ENCODE data around the gene NAXD. TPM values are rescaled to one million over a fixed set of nuclear protein-coding genes. Genes with fewer than 3 reads are reported as not detected.
"Not testable (repeated sequence)": the region's sequence is repeated elsewhere in the genome, so short reads cannot be mapped to it uniquely, and the experiment has no call there.

Gene NAXD
- polyA plus RNA-seq, 1 donor from 2014 or later: 58.1 TPM

GRCh38 chr13:110632255-110632654 is 16.9 kb downstream of the NAXD start:
- H3K9me3 ChIP-seq (ENCODE audit: low read length); H3K9me2 ChIP-seq (ENCODE audit: insufficient read depth, low read length); H3K79me2 ChIP-seq (replicated peaks; ENCODE audit: insufficient read depth, low read length): not testable (repeated sequence)

GRCh38 chr13:110633776-110634175 is 18.4 kb downstream of the NAXD start:
- H3K27me3 ChIP-seq (ENCODE audit: insufficient read depth, low read depth, low read length): no peaks in the 10 kb centered on the region
- no peaks in the 10 kb centered on the region for H3K36me3 ChIP-seq (ENCODE audit: insufficient read depth, low read length)
- no peaks in the 10 kb centered on the region for H4K20me1 ChIP-seq (ENCODE audit: insufficient read depth)

More at GRCh38 chr13:110632255-110632654, 16.9 kb downstream of the NAXD start:
- H3F3A ChIP-seq (ENCODE audit: insufficient read depth, low read length, poor library complexity, severe bottlenecking); H2AFZ ChIP-seq (ENCODE audit: low read depth, low read length); H3K4me2 ChIP-seq (ENCODE audit: low read length); H3K36me3 ChIP-seq (ENCODE audit: insufficient read depth, low read length); H3K27me3 ChIP-seq (ENCODE audit: insufficient read depth, low read depth, low read length); H3K27ac ChIP-seq (ENCODE audit: low read length); H3K4me3 ChIP-seq (ENCODE audit: low read length); H4K20me1 ChIP-seq (ENCODE audit: insufficient read depth); H3K9ac ChIP-seq (ENCODE audit: low read length): not testable (repeated sequence)

DNA sequence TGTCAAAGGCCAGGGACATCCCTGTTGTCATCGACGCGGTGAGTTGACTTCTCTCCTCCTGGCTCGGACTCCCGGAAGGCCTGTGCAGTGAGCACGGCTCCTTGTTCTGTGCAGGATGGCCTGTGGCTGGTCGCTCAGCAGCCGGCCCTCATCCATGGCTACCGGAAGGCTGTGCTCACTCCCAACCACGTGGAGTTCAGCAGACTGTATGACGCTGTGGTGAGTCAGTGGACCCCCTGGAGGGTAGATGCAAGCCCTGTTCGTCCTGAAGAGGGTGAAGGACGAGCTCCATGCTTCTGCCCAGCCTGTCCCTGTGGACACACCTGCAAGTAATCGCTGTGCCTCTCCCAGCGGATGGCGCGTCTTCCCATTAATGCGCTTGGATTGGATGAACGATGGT is 19.2 kb downstream of the NAXD start:
- no peak overlapping the region for H3K4me3 ChIP-seq (ENCODE audit: low read length)
- no peaks in the 10 kb centered on the region for H3K9me3 ChIP-seq (ENCODE audit: low read length)
- H3K36me3 ChIP-seq (ENCODE audit: insufficient read depth, low read length): no peaks in the 10 kb centered on the region
- H3K9ac ChIP-seq (ENCODE audit: low read length): no peak overlapping the region
- H3K4me2 ChIP-seq (ENCODE audit: low read length): no peak overlapping the region
- no peaks in the 10 kb centered on the region for H3K9me2 ChIP-seq (ENCODE audit: insufficient read depth, low read length)
- H3F3A ChIP-seq (ENCODE audit: insufficient read depth, low read length, poor library complexity, severe bottlenecking): no peaks in the 10 kb centered on the region
- no peak overlapping the region for H2AFZ ChIP-seq (ENCODE audit: low read depth, low read length)
- no peaks in the 10 kb centered on the region for H4K20me1 ChIP-seq (ENCODE audit: insufficient read depth)
- TF ChIP-seq, protein P1, sequence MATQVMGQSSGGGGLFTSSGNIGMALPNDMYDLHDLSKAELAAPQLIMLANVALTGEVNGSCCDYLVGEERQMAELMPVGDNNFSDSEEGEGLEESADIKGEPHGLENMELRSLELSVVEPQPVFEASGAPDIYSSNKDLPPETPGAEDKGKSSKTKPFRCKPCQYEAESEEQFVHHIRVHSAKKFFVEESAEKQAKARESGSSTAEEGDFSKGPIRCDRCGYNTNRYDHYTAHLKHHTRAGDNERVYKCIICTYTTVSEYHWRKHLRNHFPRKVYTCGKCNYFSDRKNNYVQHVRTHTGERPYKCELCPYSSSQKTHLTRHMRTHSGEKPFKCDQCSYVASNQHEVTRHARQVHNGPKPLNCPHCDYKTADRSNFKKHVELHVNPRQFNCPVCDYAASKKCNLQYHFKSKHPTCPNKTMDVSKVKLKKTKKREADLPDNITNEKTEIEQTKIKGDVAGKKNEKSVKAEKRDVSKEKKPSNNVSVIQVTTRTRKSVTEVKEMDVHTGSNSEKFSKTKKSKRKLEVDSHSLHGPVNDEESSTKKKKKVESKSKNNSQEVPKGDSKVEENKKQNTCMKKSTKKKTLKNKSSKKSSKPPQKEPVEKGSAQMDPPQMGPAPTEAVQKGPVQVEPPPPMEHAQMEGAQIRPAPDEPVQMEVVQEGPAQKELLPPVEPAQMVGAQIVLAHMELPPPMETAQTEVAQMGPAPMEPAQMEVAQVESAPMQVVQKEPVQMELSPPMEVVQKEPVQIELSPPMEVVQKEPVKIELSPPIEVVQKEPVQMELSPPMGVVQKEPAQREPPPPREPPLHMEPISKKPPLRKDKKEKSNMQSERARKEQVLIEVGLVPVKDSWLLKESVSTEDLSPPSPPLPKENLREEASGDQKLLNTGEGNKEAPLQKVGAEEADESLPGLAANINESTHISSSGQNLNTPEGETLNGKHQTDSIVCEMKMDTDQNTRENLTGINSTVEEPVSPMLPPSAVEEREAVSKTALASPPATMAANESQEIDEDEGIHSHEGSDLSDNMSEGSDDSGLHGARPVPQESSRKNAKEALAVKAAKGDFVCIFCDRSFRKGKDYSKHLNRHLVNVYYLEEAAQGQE (IDR thresholded peaks at IDR 0.05; ENCODE audit: borderline replicate concordance): no peak
- TF ChIP-seq EP300 (conservative IDR thresholded peaks at IDR 0.05; ENCODE audit: poor library complexity, severe bottlenecking) (no peak), POLR2AphosphoS5 (IDR thresholded peaks at IDR 0.05) (no peak), SMC3 (conservative IDR thresholded peaks at IDR 0.05; ENCODE audit: poor library complexity) (no peak)
- no peaks in the 10 kb centered on the region for H3K79me2 ChIP-seq (replicated peaks; ENCODE audit: insufficient read depth, low read length)
- no peak overlapping the region for H3K27ac ChIP-seq (ENCODE audit: low read length)
- no peaks in the 10 kb centered on the region for H3K27me3 ChIP-seq (ENCODE audit: insufficient read depth, low read depth, low read length)

More at GRCh38 chr13:110633776-110634175, 18.4 kb downstream of the NAXD start:
- TF ChIP-seq, protein P2, sequence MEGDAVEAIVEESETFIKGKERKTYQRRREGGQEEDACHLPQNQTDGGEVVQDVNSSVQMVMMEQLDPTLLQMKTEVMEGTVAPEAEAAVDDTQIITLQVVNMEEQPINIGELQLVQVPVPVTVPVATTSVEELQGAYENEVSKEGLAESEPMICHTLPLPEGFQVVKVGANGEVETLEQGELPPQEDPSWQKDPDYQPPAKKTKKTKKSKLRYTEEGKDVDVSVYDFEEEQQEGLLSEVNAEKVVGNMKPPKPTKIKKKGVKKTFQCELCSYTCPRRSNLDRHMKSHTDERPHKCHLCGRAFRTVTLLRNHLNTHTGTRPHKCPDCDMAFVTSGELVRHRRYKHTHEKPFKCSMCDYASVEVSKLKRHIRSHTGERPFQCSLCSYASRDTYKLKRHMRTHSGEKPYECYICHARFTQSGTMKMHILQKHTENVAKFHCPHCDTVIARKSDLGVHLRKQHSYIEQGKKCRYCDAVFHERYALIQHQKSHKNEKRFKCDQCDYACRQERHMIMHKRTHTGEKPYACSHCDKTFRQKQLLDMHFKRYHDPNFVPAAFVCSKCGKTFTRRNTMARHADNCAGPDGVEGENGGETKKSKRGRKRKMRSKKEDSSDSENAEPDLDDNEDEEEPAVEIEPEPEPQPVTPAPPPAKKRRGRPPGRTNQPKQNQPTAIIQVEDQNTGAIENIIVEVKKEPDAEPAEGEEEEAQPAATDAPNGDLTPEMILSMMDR (IDR thresholded peaks at IDR 0.05; ENCODE audit: poor library complexity, severe bottlenecking): no peak
- no peak for TF ChIP-seq MXI1 (conservative IDR thresholded peaks at IDR 0.05; ENCODE audit: poor library complexity, severe bottlenecking)
- no peak for TF ChIP-seq EZH2 (IDR thresholded peaks at IDR 0.05; ENCODE audit: borderline replicate concordance, insufficient read depth, low read length, poor library complexity, severe bottlenecking)
- TF ChIP-seq TAF1 (IDR thresholded peaks at IDR 0.05; ENCODE audit: low read depth): no peak
- TF ChIP-seq SMC3 (conservative IDR thresholded peaks at IDR 0.05; ENCODE audit: poor library complexity): no peak
- TF ChIP-seq EP300 (conservative IDR thresholded peaks at IDR 0.05; ENCODE audit: poor library complexity, severe bottlenecking): no peak
- no peak for TF ChIP-seq RAD21 (conservative IDR thresholded peaks at IDR 0.05)
- TF ChIP-seq, protein P1 (IDR thresholded peaks at IDR 0.05; ENCODE audit: borderline replicate concordance): no peak
- TF ChIP-seq POLR2AphosphoS5 (IDR thresholded peaks at IDR 0.05): no peak
- Histone ChIP-seq H3K79me2 (replicated peaks; ENCODE audit: insufficient read depth, low read length) (no peaks in the 10 kb centered on the region), H3K9ac (ENCODE audit: low read length) (no peak overlapping the region), H2AFZ (ENCODE audit: low read depth, low read length) (no peak overlapping the region), H3F3A (ENCODE audit: insufficient read depth, low read length, poor library complexity, severe bottlenecking) (no peaks in the 10 kb centered on the region), H3K4me3 (ENCODE audit: low read length) (no peak overlapping the region), H3K4me2 (ENCODE audit: low read length) (no peak overlapping the region), H3K9me2 (ENCODE audit: insufficient read depth, low read length) (no peaks in the 10 kb centered on the region), H3K27ac (ENCODE audit: low read length) (no peak overlapping the region), H3K9me3 (ENCODE audit: low read length) (no peaks in the 10 kb centered on the region)

Data from neural cell (in vitro differentiated cells).